Keratinocyte (primary cell): ENCODE results near the gene ZCCHC24. TPM values are rescaled to one million over a fixed set of nuclear protein-coding genes. Genes with fewer than 3 reads are reported as not detected.

Source experiments
- DNase-seq: peaks from one replicate; pipeline ENCODE4 v3.0.0-alpha.2; 2011; ENCODE audit warnings: low read depth, missing footprints, low spot score
- FAIRE-seq: peaks from 2 replicates; lab custom pipeline; 2011; peaks lifted over from hg19 to GRCh38; lab: Jason Lieb, UNC
- H2AFZ ChIP-seq: 2 replicates; pipeline ENCODE4 v1.6.0; 2012; ENCODE audit warnings: low read length, control low read depth, inconsistent platforms; ENCODE audit not compliant: control insufficient read depth
- H3K27ac ChIP-seq: 2 replicates; pipeline ENCODE4 v1.5.1; 2011; ENCODE audit warnings: low read length; ENCODE audit not compliant: control insufficient read depth, insufficient read depth
- H3K27me3 ChIP-seq: 3 replicates; pipeline ENCODE4 v1.6.0; 2011; ENCODE audit warnings: low read length; ENCODE audit not compliant: control insufficient read depth, insufficient read depth; ENCODE audit errors: extremely low read depth
- H3K36me3 ChIP-seq, 2 experiments: 2 replicates in 1 of 2; 3 replicates in 1 of 2; pipeline ENCODE4 v1.5.1; 2011; ENCODE audit warnings: low read length in 2 of 2, mild to moderate bottlenecking in 1 of 2; ENCODE audit not compliant: control insufficient read depth in 2 of 2, insufficient read depth in 2 of 2; ENCODE audit errors: extremely low read depth in 1 of 2
- H3K4me1 ChIP-seq: 3 replicates; pipeline ENCODE4 v1.5.1; 2011; ENCODE audit warnings: low read length; ENCODE audit not compliant: control insufficient read depth, insufficient read depth; ENCODE audit errors: extremely low read depth
- H3K4me2 ChIP-seq: 3 replicates; pipeline ENCODE4 v1.6.0; 2011; ENCODE audit warnings: low read depth, low read length; ENCODE audit not compliant: control insufficient read depth, insufficient read depth; ENCODE audit errors: extremely low read depth
- H3K4me3 ChIP-seq, 3 experiments: fragments of 200-600 bp in 1 of 3; sonication (generic) in 1 of 3; 2 replicates in 2 of 3; 3 replicates in 1 of 3; pipeline ENCODE4 v1.5.1; 2011 to 2016; ENCODE audit warnings: low read length in 3 of 3, mild to moderate bottlenecking in 3 of 3, control low read depth in 2 of 3, inconsistent platforms in 1 of 3, low read depth in 1 of 3, mixed read lengths in 1 of 3, mixed run types in 1 of 3, moderate library complexity in 1 of 3; ENCODE audit not compliant: control insufficient read depth in 2 of 3, insufficient read depth in 2 of 3; ENCODE audit errors: extremely low read depth in 1 of 3
- H3K79me2 ChIP-seq: 2 replicates; pipeline ENCODE4 v1.6.0; 2012; ENCODE audit warnings: low read length; ENCODE audit not compliant: control insufficient read depth, insufficient read depth
- H3K9ac ChIP-seq: 3 replicates; pipeline ENCODE4 v1.6.0; 2011; ENCODE audit warnings: low read length; ENCODE audit not compliant: control insufficient read depth, insufficient read depth; ENCODE audit errors: extremely low read depth
- H3K9me1 ChIP-seq: 3 replicates; pipeline ENCODE4 v1.6.0; 2011; ENCODE audit warnings: low read length; ENCODE audit not compliant: control insufficient read depth, insufficient read depth; ENCODE audit errors: extremely low read depth
- H3K9me3 ChIP-seq: 2 replicates; pipeline ENCODE4 v1.5.1; 2012; ENCODE audit warnings: low read depth, low read length; ENCODE audit not compliant: control insufficient read depth
- H4K20me1 ChIP-seq: 3 replicates; pipeline ENCODE4 v1.6.0; 2011; ENCODE audit warnings: low read length; ENCODE audit not compliant: control insufficient read depth, insufficient read depth; ENCODE audit errors: extremely low read depth
- CTCF ChIP-seq, 3 experiments: IDR thresholded peaks in 1 of 3; conservative IDR thresholded peaks in 1 of 3; optimal IDR thresholded peaks in 1 of 3; 2 replicates in 2 of 3; 3 replicates in 1 of 3; pipeline versions ENCODE3 to v1.5.1; 2011; ENCODE audit warnings: low read length in 3 of 3, mild to moderate bottlenecking in 3 of 3, moderate library complexity in 2 of 3, control low read depth in 1 of 3, inconsistent platforms in 1 of 3; ENCODE audit not compliant: insufficient read depth in 2 of 3; ENCODE audit errors: extremely low read depth in 1 of 3
- EZH2 ChIP-seq: IDR thresholded peaks from one replicate; pipeline ENCODE4 v1.6.1; 2012; ENCODE audit warnings: inconsistent platforms, mild to moderate bottlenecking, low read length, moderate library complexity
- dilution Hi-C: fragments of 300-500 bp; cut with MboI; formaldehyde crosslinking; loops from one replicate; pipeline ENCODE4 v1.7.0; 2020; ENCODE audit warnings: low sequenced_read_pairs; ENCODE audit not compliant: extremely low pct_ligation_motif_present
- polyA plus RNA-seq, 5 experiments: library from polyadenylated mRNA; depleted of rRNA in 3 of 5; stranded (reverse) in 3 of 5; stranded (forward) in 1 of 5; unstranded in 1 of 5; fragments of >200 nt; gene quantifications; 1 replicate in 1 of 5; 2 replicates in 3 of 5; 3 replicates in 1 of 5; pipeline versions ENCODE4 v1.2.1 to v1.2.3, GENCODE V29; 2011 to 2012; ENCODE audit warnings: missing spikeins in 2 of 5, low read depth in 1 of 5, low replicate concordance in 1 of 5

ZCCHC24 gene
- polyA plus RNA-seq, 1 donor (not counting 4 experiments of a cell fraction or from before 2014, with no cell fraction given) = 0.96 TPM

- Histone ChIP-seq H4K20me1 (no peaks in the 10 kb centered on the region), H3K79me2 (no peaks in the 10 kb centered on the region), H3K9me1 (no peaks in the 10 kb centered on the region), H3K36me3 (no peaks in the 10 kb centered on the region), H3K4me2 (no peak overlapping the region), H2AFZ (no peak overlapping the region), H3K4me3 (no peak overlapping the region), H3K9ac (no peak overlapping the region), H3K9me3 (no peaks in the 10 kb centered on the region), H3K27ac (no peak overlapping the region), H3K4me1 (no peaks in the 10 kb centered on the region), H3K27me3 (no peaks in the 10 kb centered on the region)
- no peak for DNase-seq
- dilution Hi-C loops = no loop called here
- FAIRE-seq = no peak
- TF ChIP-seq CTCF (optimal IDR thresholded peaks at IDR 0.05 in 1 of 3, IDR thresholded peaks at IDR 0.05 in 1 of 3, conservative IDR thresholded peaks at IDR 0.05 in 1 of 3; ENCODE audit: extremely low read depth in 1 of 3, insufficient read depth in 2 of 3, low read length in 3 of 3) (no peak), EZH2 (no peak)
Observed at GRCh38 chr10:79476645-79477044, 31.2 kb upstream of the ZCCHC24 start.

- Histone ChIP-seq H3K79me2 (no peaks in the 10 kb centered on the region), H3K36me3 (no peaks in the 10 kb centered on the region), H3K27ac (no peak overlapping the region), H3K4me2 (no peak overlapping the region), H2AFZ (no peak overlapping the region), H3K4me3 (no peak overlapping the region), H3K4me1 (no peaks in the 10 kb centered on the region), H3K9me3 (no peaks in the 10 kb centered on the region), H3K9me1 (no peaks in the 10 kb centered on the region), H4K20me1 (no peaks in the 10 kb centered on the region), H3K9ac (no peak overlapping the region), H3K27me3 (no peaks in the 10 kb centered on the region)
- no peak for FAIRE-seq
- dilution Hi-C loops = no loop called here
- DNase-seq = no peak
- TF ChIP-seq CTCF (optimal IDR thresholded peaks at IDR 0.05 in 1 of 3, IDR thresholded peaks at IDR 0.05 in 1 of 3, conservative IDR thresholded peaks at IDR 0.05 in 1 of 3; ENCODE audit: extremely low read depth in 1 of 3, insufficient read depth in 2 of 3, low read length in 3 of 3) (no peak), EZH2 (no peak)
Observed at GRCh38 chr10:79475877-79476276, 30.5 kb upstream of the ZCCHC24 start.
